ENCODE results near the gene COX20.

DNA sequence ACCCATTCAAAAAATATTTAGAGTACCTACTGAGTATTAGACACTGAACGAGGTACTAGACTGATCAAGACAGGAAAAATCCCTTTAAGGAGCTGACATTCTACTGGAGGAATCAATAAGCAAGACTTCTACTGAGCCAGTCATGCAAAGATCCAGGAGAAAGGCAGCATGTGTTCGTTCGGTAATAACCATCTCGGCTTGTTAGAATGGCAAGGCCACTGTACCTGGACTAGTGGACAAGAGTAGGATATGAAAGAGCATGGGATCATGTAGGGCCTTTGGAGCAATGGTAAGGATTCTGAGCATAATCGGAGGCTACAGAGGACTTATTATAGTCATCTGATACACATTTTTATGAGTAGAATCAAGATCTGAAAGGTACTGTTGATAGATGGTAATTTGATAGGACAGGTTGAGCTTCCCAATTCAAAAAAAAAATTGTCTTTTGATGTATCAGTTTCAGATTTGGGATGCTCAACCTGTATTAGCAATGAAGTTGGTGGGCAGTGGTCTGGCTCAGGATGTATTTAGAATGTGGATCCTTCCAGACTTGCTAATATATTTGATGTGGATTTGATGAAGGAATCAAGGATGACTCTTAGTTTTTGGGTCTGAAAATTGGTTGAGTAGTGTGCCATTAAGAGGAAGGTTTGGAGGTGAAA is 2.3 kb downstream of the COX20 start:
- TF ChIP-seq, protein P1, sequence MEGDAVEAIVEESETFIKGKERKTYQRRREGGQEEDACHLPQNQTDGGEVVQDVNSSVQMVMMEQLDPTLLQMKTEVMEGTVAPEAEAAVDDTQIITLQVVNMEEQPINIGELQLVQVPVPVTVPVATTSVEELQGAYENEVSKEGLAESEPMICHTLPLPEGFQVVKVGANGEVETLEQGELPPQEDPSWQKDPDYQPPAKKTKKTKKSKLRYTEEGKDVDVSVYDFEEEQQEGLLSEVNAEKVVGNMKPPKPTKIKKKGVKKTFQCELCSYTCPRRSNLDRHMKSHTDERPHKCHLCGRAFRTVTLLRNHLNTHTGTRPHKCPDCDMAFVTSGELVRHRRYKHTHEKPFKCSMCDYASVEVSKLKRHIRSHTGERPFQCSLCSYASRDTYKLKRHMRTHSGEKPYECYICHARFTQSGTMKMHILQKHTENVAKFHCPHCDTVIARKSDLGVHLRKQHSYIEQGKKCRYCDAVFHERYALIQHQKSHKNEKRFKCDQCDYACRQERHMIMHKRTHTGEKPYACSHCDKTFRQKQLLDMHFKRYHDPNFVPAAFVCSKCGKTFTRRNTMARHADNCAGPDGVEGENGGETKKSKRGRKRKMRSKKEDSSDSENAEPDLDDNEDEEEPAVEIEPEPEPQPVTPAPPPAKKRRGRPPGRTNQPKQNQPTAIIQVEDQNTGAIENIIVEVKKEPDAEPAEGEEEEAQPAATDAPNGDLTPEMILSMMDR (conservative IDR thresholded peaks at IDR 0.05 in 1 of 2, IDR thresholded peaks at IDR 0.05 in 1 of 2; ENCODE audit: extremely low read depth in 1 of 2, insufficient read depth in 1 of 2, low read depth in 1 of 2, low read length in 2 of 2), result no peak
- TF ChIP-seq EZH2 (IDR thresholded peaks at IDR 0.05; ENCODE audit: borderline replicate concordance, low read length), result no peak
